IMR-90 (cell line): ENCODE results near the gene DVL1. TPM values are rescaled to one million over a fixed set of nuclear protein-coding genes. Genes with fewer than 3 reads are reported as not detected.

ENCODE experiments used
- ATAC-seq: fragments of 200-7000 bp; cut with Tn5 transposase; 2 replicates; pipeline ENCODE4 v1.9.1; 2020; ENCODE audit warnings: low read depth, mild to moderate bottlenecking, moderate library complexity
- BruUV-seq: library from RNA; stranded (reverse); fragments of 400-500 nt; replicated peaks from 2 replicates; lab custom pipeline; 2021; lab: Mats Ljungman, UMichigan
- CTCF ChIA-PET: fragments of 300-600 bp; formaldehyde crosslinking; extraction: SDS; loops from one replicate; lab custom pipeline; 2021; ENCODE audit warnings: antibody characterized with exemption; lab: Yijun Ruan, JAX
- POLR2A ChIA-PET: fragments of 300-600 bp; sonication (Branson Sonifier 250); formaldehyde crosslinking; loops from one replicate; lab custom pipeline; 2022; ENCODE audit warnings: antibody characterized with exemption; ENCODE audit not compliant: unreplicated experiment; lab: Charles Lee
- DNase-seq: peaks from one replicate; pipeline ENCODE4 v3.0.0; 2013
- H2AFZ ChIP-seq: replicated peaks from 2 replicates; pipeline ENCODE3; 2013; ENCODE audit warnings: low read length, mild to moderate bottlenecking; ENCODE audit not compliant: poor library complexity
- H2AK5ac ChIP-seq: 2 replicates; pipeline ENCODE4 v1.6.1; 2013; ENCODE audit warnings: low read depth, low read length, inconsistent platforms
- H2AK9ac ChIP-seq: replicated peaks from 2 replicates; pipeline ENCODE3; 2013; ENCODE audit warnings: mild to moderate bottlenecking, low read depth, low read length, moderate library complexity; ENCODE audit not compliant: poor library complexity
- H2BK120ac ChIP-seq: 2 replicates; pipeline ENCODE4 v1.6.1; 2013; ENCODE audit warnings: low read depth, low read length, inconsistent platforms
- H2BK15ac ChIP-seq: 3 replicates; pipeline ENCODE4 v1.6.1; 2013; ENCODE audit warnings: low read depth, low read length, inconsistent platforms
- H2BK20ac ChIP-seq: 2 replicates; pipeline ENCODE4 v1.6.1; 2013; ENCODE audit warnings: low read depth, mild to moderate bottlenecking, inconsistent platforms, low read length, moderate library complexity
- H2BK5ac ChIP-seq: 2 replicates; pipeline ENCODE4 v1.6.1; 2013; ENCODE audit warnings: mild to moderate bottlenecking, low read depth, low read length, inconsistent platforms; ENCODE audit not compliant: poor library complexity, severe bottlenecking
- H3K14ac ChIP-seq: replicated peaks from 2 replicates; pipeline ENCODE4 v1.6.1; 2013; ENCODE audit warnings: low read depth, low read length, inconsistent platforms
- H3K18ac ChIP-seq: 2 replicates; pipeline ENCODE4 v1.6.1; 2013; ENCODE audit warnings: low read depth, low read length, control low read depth
- H3K23ac ChIP-seq: 2 replicates; pipeline ENCODE4 v1.6.1; 2013; ENCODE audit warnings: low read depth, low read length, inconsistent platforms
- H3K27ac ChIP-seq: 2 replicates; pipeline ENCODE4 v1.5.1; 2013; ENCODE audit warnings: mild to moderate bottlenecking, control low read depth, low read length; ENCODE audit not compliant: insufficient read depth
- H3K27me3 ChIP-seq: 2 replicates; pipeline ENCODE4 v1.6.1; 2013; ENCODE audit warnings: low read length; ENCODE audit not compliant: control insufficient read depth, insufficient read depth
- H3K36me3 ChIP-seq: 2 replicates; pipeline ENCODE4 v1.6.1; 2013; ENCODE audit warnings: low read length, mixed read lengths; ENCODE audit not compliant: control insufficient read depth, insufficient read depth
- H3K4ac ChIP-seq: 2 replicates; pipeline ENCODE4 v1.6.1; 2013; ENCODE audit warnings: low read depth, low read length, inconsistent platforms
- H3K4me1 ChIP-seq: 2 replicates; pipeline ENCODE4 v1.6.1; 2013; ENCODE audit warnings: low read length, mixed read lengths; ENCODE audit not compliant: control insufficient read depth, insufficient read depth
- H3K4me2 ChIP-seq: 2 replicates; pipeline ENCODE4 v1.6.1; 2013; ENCODE audit warnings: low read depth, mild to moderate bottlenecking, control low read depth, low read length, moderate library complexity
- H3K4me3 ChIP-seq: 2 replicates; pipeline ENCODE4 v1.5.1; 2013; ENCODE audit warnings: low read depth, mild to moderate bottlenecking, control low read depth, low read length, moderate library complexity; ENCODE audit not compliant: insufficient read depth
- H3K56ac ChIP-seq: 2 replicates; pipeline ENCODE4 v1.6.1; 2013; ENCODE audit warnings: low read length, inconsistent platforms; ENCODE audit not compliant: insufficient read depth; ENCODE audit errors: extremely low read depth
- H3K79me1 ChIP-seq, 2 experiments: 2 replicates each; pipeline ENCODE4 v1.6.1; 2013; ENCODE audit warnings: low read length in 2 of 2, inconsistent platforms in 1 of 2, low read depth in 1 of 2
- H3K9ac ChIP-seq: 2 replicates; pipeline ENCODE4 v1.6.1; 2013; ENCODE audit warnings: low read depth, low read length, control low read depth
- H3K9me1 ChIP-seq: 2 replicates; pipeline ENCODE4 v1.6.1; 2013; ENCODE audit warnings: low read length, inconsistent platforms; ENCODE audit not compliant: insufficient read depth
- H3K9me3 ChIP-seq: 2 replicates; pipeline ENCODE4 v1.6.1; 2013; ENCODE audit warnings: low read length; ENCODE audit not compliant: control insufficient read depth, insufficient read depth
- H4K20me1 ChIP-seq: 2 replicates; pipeline ENCODE4 v1.6.1; 2013; ENCODE audit warnings: low read length, inconsistent platforms; ENCODE audit not compliant: insufficient read depth
- H4K5ac ChIP-seq: 2 replicates; pipeline ENCODE4 v1.6.1; 2013; ENCODE audit warnings: mild to moderate bottlenecking, low read depth, low read length, control low read depth
- H4K8ac ChIP-seq, 2 experiments: 2 replicates each; pipeline ENCODE4 v1.6.1; 2013; ENCODE audit warnings: low read depth in 2 of 2, low read length in 2 of 2, control low read depth in 1 of 2, inconsistent platforms in 1 of 2
- H4K91ac ChIP-seq: 2 replicates; pipeline ENCODE4 v1.6.1; 2013; ENCODE audit warnings: low read depth, low read length, inconsistent platforms; ENCODE audit not compliant: insufficient read depth
- BHLHE40 ChIP-seq: fragments of 150-350 bp; IDR thresholded peaks from 2 replicates; pipeline ENCODE4 v1.6.1; 2016; ENCODE audit warnings: mild to moderate bottlenecking, low read depth, low read length
- CEBPB ChIP-seq: IDR thresholded peaks from 2 replicates; pipeline ENCODE4 v1.6.1; 2012; ENCODE audit warnings: low read depth, low read length, improper control_type of control experiment
- CHD1 ChIP-seq: IDR thresholded peaks from 2 replicates; pipeline ENCODE4 v1.6.1; 2012; ENCODE audit warnings: low read depth, low read length, improper control_type of control experiment
- FOS ChIP-seq: fragments of 150-350 bp; IDR thresholded peaks from 2 replicates; pipeline ENCODE4 v1.6.1; 2016; ENCODE audit warnings: low read depth, low read length
- MAFK ChIP-seq: IDR thresholded peaks from 2 replicates; pipeline ENCODE4 v1.6.1; 2012; ENCODE audit warnings: low read depth, low read length, improper control_type of control experiment
- MAZ ChIP-seq: IDR thresholded peaks from 2 replicates; pipeline ENCODE4 v1.6.1; 2012; ENCODE audit warnings: low read depth, mild to moderate bottlenecking, low read length, improper control_type of control experiment, moderate library complexity, borderline replicate concordance
- NFE2L2 ChIP-seq: fragments of 150-350 bp; IDR thresholded peaks from 2 replicates; pipeline ENCODE4 v1.6.1; 2016; ENCODE audit warnings: low read depth, mild to moderate bottlenecking, low read length
- RAD21 ChIP-seq: IDR thresholded peaks from 2 replicates; pipeline ENCODE4 v1.6.1; 2012; ENCODE audit warnings: low read length, improper control_type of control experiment
- RCOR1 ChIP-seq: IDR thresholded peaks from 2 replicates; pipeline ENCODE4 v1.6.1; 2012; ENCODE audit warnings: mild to moderate bottlenecking, low read length, improper control_type of control experiment; ENCODE audit not compliant: insufficient replicate concordance
- RFX5 ChIP-seq: IDR thresholded peaks from 2 replicates; pipeline ENCODE4 v1.8.0; 2012; ENCODE audit warnings: low read depth, mild to moderate bottlenecking, low read length, moderate library complexity
- SMC3 ChIP-seq: fragments of 150-350 bp; IDR thresholded peaks from 2 replicates; pipeline ENCODE4 v1.6.1; 2016; ENCODE audit warnings: low read depth, mild to moderate bottlenecking, antibody characterized with exemption, low read length, moderate library complexity
- WGBS, 2 experiments: methylation state at CpG; one replicate each; pipeline versions ENCODE4 v1.1.5 to v1.1.7; 2013; ENCODE audit warnings: missing lambda C conversion rate in 2 of 2; ENCODE audit not compliant: insufficient read length in 1 of 2; ENCODE audit errors: extremely low coverage in 2 of 2; 5-methylcytosine and 5-hydroxymethylcytosine counted together
- dilution Hi-C: fragments of 300-500 bp; cut with HindIII; formaldehyde crosslinking; loops from one replicate; pipeline ENCODE4 v1.14.3; 2018; ENCODE audit warnings: low sequenced_read_pairs; ENCODE audit not compliant: unreplicated experiment
- in situ Hi-C: fragments of 300-500 bp; cut with MboI; formaldehyde crosslinking; loops from 3 replicates; pipeline ENCODE4 v1.14.3; 2019; ENCODE audit warnings: low sequenced_read_pairs, inconsistent platforms, mixed read lengths
- intact Hi-C: fragments of 100-400 bp; cut with micrococcal nuclease; formaldehyde crosslinking; loops from 2 replicates; pipeline ENCODE4 v1.10.0; 2022
- polyA plus RNA-seq, 3 experiments: library from polyadenylated mRNA; depleted of rRNA; stranded (reverse); fragments of >200 nt; gene quantifications; 2 replicates each; pipeline ENCODE4 v1.2.3, GENCODE V29; 2012; ENCODE audit warnings: low replicate concordance in 1 of 3
- total RNA-seq: library from RNA; depleted of rRNA; stranded (reverse); fragments of >200 nt; gene quantifications from 2 replicates; pipeline ENCODE4 v1.2.3, GENCODE V29; 2012
- TF ChIP-seq, protein P1 (sequence below): fragments of 150-350 bp; IDR thresholded peaks from 2 replicates; pipeline ENCODE4 v1.6.1; 2017; ENCODE audit warnings: mild to moderate bottlenecking, antibody characterized with exemption, low read length, low read depth
- TF ChIP-seq, protein P2 (sequence below): conservative IDR thresholded peaks from 2 replicates; pipeline ENCODE4 v1.5.1; 2012; ENCODE audit warnings: mild to moderate bottlenecking, low read depth, low read length, improper control_type of control experiment
- TF ChIP-seq, protein P3 (sequence below): fragments of 150-350 bp; IDR thresholded peaks from 2 replicates; pipeline ENCODE4 v1.6.1; 2016; ENCODE audit warnings: low read depth, mild to moderate bottlenecking, low read length, moderate library complexity, borderline replicate concordance

DVL1 gene
- total and polyA plus RNA-seq, 2 of the 4 experiments (the other 2 are of a cell fraction), result 27.2 to 35.9 TPM

DNA sequence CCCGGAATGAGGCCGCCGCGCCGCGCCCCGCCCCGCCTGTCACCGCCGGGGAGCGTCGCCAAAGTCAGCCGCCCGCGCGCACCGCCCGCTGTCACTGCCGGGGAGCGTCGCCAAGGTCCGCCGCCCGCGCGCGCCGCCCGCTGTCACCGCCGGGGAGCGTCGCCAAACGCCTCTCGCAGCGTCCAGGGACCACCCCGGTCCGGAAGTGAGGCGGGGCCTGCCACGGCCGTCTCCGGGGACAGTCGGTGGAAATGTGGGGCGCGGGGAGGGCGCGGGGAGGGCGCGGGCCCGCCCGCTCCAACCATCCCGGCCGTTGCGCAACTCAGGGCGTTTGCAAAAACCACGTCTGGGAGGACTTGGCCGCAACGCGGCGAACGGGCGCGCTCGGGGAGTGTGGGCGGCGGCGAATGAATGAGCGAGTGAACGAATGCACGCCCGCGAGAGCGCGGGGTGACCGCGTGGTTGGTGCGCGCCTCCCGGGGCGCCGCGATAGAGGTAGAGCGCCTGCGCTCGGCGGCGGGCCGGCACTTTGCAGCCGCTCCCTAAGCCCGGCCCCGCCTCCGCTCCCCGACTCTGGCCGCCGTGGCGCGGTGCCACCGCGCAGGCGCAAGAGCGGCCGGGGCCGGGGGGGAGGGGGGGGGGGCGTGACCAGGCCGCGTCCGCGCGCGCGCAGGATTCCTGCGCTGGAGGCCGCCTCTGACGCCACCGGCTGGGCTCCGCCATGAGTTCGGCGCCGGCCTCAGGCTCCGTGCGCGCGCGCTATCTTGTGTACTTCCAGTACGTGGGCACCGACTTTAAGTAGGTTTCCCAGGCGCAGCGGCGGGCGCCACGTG, 41.1 kb downstream of the DVL1 start, which contains the start of the genes ACAP3 and PUSL1:
Gene ACAP3 (minus strand): TSS at position 8 of the 833 bp plus-strand sequence. CDS start 115 bp downstream, outside the sequence.
Gene PUSL1 (plus strand): TSS at position 675 of the 833 bp plus-strand sequence. CDS start 47 bp downstream, at position 722.
- H3K4me3 ChIP-seq, result peak within 1 kb of the TSS; percentile 95
- ATAC-seq, result peak; percentile 70
- H3K79me1 ChIP-seq, result peaks cover 6 to 52% of the 10 kb centered on the region in 2 experiments
- no peak within 1 kb of the TSS for H2BK20ac ChIP-seq
- H3K27me3 ChIP-seq, result no peaks in the 10 kb centered on the region
- H3K9ac ChIP-seq, result peak within 1 kb of the TSS; percentile 91
- no TSS peak for BruUV-seq
- peaks cover 32% of the 10 kb centered on the region for H3K36me3 ChIP-seq
- no peak within 1 kb of the TSS for H2BK15ac ChIP-seq
- H2AFZ ChIP-seq, result peak within 1 kb of the TSS; percentile 97
- H3K23ac ChIP-seq, result peak within 1 kb of the TSS; percentile 94
- peak within 1 kb of the TSS; percentile 61 for H3K56ac ChIP-seq
- dilution Hi-C loops, result no loop called here
- ChIA-PET POLR2A (no interaction called here), CTCF (no interaction called here)
- peak within 1 kb of the TSS; percentile 69 for H3K14ac ChIP-seq
- DNase-seq, result peak; percentile 92
- 0% methylated on average over 64 of the region's 131 CpGs; no CpG with 5 or more reads in 1 of the 2 experiments for WGBS, 2 experiments
- H2BK120ac ChIP-seq, result peak within 1 kb of the TSS; percentile 75
- peak within 1 kb of the TSS; percentile 83 for H2BK5ac ChIP-seq
- peaks cover 31% of the 10 kb centered on the region for H3K4me1 ChIP-seq
- peak within 1 kb of the TSS; percentile 91 for H2AK5ac ChIP-seq
- intact Hi-C loops, result loop anchor here (5.0 kb wide), 2 partner anchors 49 to 186 kb away; partner anchors contain the start of gene MXRA8
- peak within 1 kb of the TSS; percentile 100 for H3K4me2 ChIP-seq
- peak within 1 kb of the TSS; percentile 94 for H3K27ac ChIP-seq
- peak within 1 kb of the TSS in 1 of 2 experiments; percentile 78; a peak in 1 of 4 replicates for H4K8ac ChIP-seq
- H4K91ac ChIP-seq, result peak within 1 kb of the TSS; percentile 76
- no peaks in the 10 kb centered on the region for H3K9me3 ChIP-seq
- peak within 1 kb of the TSS; percentile 98 for H2AK9ac ChIP-seq
- peak within 1 kb of the TSS; percentile 71 for H3K4ac ChIP-seq
- H3K18ac ChIP-seq, result peak within 1 kb of the TSS; percentile 33; the same call in 1 of the 2 replicates
- in situ Hi-C loops, result no loop called here
- peak within 1 kb of the TSS; percentile 54 for H4K5ac ChIP-seq
- peaks cover 3% of the 10 kb centered on the region for H3K9me1 ChIP-seq
- peaks cover 49% of the 10 kb centered on the region for H4K20me1 ChIP-seq
- TF ChIP-seq CEBPB (peak; percentile 99), SMC3 (no peak), CHD1 (no peak), FOS (no peak), MAFK (no peak), RAD21 (no peak), RCOR1 (no peak), RFX5 (no peak), MAZ (peak; percentile 78), BHLHE40 (no peak), NFE2L2 (no peak)
- TF ChIP-seq, protein P1, sequence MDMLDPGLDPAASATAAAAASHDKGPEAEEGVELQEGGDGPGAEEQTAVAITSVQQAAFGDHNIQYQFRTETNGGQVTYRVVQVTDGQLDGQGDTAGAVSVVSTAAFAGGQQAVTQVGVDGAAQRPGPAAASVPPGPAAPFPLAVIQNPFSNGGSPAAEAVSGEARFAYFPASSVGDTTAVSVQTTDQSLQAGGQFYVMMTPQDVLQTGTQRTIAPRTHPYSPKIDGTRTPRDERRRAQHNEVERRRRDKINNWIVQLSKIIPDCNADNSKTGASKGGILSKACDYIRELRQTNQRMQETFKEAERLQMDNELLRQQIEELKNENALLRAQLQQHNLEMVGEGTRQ, result peak; percentile 81
- TF ChIP-seq, protein P2, sequence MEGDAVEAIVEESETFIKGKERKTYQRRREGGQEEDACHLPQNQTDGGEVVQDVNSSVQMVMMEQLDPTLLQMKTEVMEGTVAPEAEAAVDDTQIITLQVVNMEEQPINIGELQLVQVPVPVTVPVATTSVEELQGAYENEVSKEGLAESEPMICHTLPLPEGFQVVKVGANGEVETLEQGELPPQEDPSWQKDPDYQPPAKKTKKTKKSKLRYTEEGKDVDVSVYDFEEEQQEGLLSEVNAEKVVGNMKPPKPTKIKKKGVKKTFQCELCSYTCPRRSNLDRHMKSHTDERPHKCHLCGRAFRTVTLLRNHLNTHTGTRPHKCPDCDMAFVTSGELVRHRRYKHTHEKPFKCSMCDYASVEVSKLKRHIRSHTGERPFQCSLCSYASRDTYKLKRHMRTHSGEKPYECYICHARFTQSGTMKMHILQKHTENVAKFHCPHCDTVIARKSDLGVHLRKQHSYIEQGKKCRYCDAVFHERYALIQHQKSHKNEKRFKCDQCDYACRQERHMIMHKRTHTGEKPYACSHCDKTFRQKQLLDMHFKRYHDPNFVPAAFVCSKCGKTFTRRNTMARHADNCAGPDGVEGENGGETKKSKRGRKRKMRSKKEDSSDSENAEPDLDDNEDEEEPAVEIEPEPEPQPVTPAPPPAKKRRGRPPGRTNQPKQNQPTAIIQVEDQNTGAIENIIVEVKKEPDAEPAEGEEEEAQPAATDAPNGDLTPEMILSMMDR, result no peak
- TF ChIP-seq, protein P3, sequence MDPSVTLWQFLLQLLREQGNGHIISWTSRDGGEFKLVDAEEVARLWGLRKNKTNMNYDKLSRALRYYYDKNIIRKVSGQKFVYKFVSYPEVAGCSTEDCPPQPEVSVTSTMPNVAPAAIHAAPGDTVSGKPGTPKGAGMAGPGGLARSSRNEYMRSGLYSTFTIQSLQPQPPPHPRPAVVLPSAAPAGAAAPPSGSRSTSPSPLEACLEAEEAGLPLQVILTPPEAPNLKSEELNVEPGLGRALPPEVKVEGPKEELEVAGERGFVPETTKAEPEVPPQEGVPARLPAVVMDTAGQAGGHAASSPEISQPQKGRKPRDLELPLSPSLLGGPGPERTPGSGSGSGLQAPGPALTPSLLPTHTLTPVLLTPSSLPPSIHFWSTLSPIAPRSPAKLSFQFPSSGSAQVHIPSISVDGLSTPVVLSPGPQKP, result no peak
